Epithelial cell of esophagus (primary cell): ENCODE measurements around the gene DCLK1.

Experiments used
- DNase-seq: peaks from one replicate; pipeline ENCODE4 v3.0.0; 2010; ENCODE audit warnings: low read depth
- H3K4me3 ChIP-seq: 2 replicates; pipeline ENCODE4 v1.5.1; 2011; ENCODE audit warnings: mild to moderate bottlenecking, low read length, control low read depth
- CTCF ChIP-seq: IDR thresholded peaks from 2 replicates; pipeline ENCODE4 v1.5.1; 2011; ENCODE audit warnings: low read depth, mild to moderate bottlenecking, low read length, control low read depth, inconsistent platforms; ENCODE audit not compliant: insufficient read depth; ENCODE audit errors: missing control alignments

The DCLK1 gene

GRCh38 chr13:35839806-35840205, 291.4 kb downstream of the DCLK1 start:
- H3K4me3 ChIP-seq: no peak overlapping the region
- no peak for DNase-seq
- TF ChIP-seq CTCF: no peak

GRCh38 chr13:35838356-35838755, 292.8 kb downstream of the DCLK1 start:
- peak; percentile 37 for DNase-seq
- H3K4me3 ChIP-seq: no peak overlapping the region
- TF ChIP-seq CTCF: no peak

- DNase-seq: no peak
- TF ChIP-seq CTCF: no peak
- H3K4me3 ChIP-seq: no peak overlapping the region
Observed at GRCh38 chr13:35836446-35836845, 294.7 kb downstream of the DCLK1 start.

GRCh38 chr13:35835989-35836388, 295.2 kb downstream of the DCLK1 start:
- no peak for TF ChIP-seq CTCF
- DNase-seq: no peak

GRCh38 chr13:35833608-35834275, 297.4 kb downstream of the DCLK1 start:
- H3K4me3 ChIP-seq: no peak overlapping the region
- DNase-seq: no peak
- no peak for TF ChIP-seq CTCF

More at GRCh38 chr13:35835989-35836388, 295.2 kb downstream of the DCLK1 start:
- no peak overlapping the region for H3K4me3 ChIP-seq

GRCh38 chr13:35833031-35833430, 298.2 kb downstream of the DCLK1 start:
- no peak for TF ChIP-seq CTCF
- DNase-seq: no peak
- no peak overlapping the region for H3K4me3 ChIP-seq

GRCh38 chr13:35832551-35832950, 298.6 kb downstream of the DCLK1 start:
- TF ChIP-seq CTCF: no peak
- no peak overlapping the region for H3K4me3 ChIP-seq
- no peak for DNase-seq
